ENCODE data around the gene CEBPZOS.

GRCh38 chr2:37164757-37165156, 31.5 kb upstream of the CEBPZOS start:
- TF ChIP-seq CTCF (IDR thresholded peaks at IDR 0.05) (no peak), EZH2 (IDR thresholded peaks at IDR 0.05) (no peak)

Measured in neural progenitor cell (in vitro differentiated cells).